Fibroblast of lung (primary cell): ENCODE measurements around the gene TAF12. TPM values are rescaled to one million over a fixed set of nuclear protein-coding genes. Genes with fewer than 3 reads are reported as not detected.
"Not testable (repeated sequence)": the region's sequence is repeated elsewhere in the genome, so short reads cannot be mapped to it uniquely, and the experiment has no call there.

ENCODE experiments used
- DNase-seq, 2 donors: peaks; one replicate each; pipeline versions ENCODE4 v3.0.0 to v3.0.0-alpha.2; 2010; ENCODE audit warnings: low read depth in 2 of 2
- H2AFZ ChIP-seq: 2 replicates; pipeline ENCODE4 v1.5.1; 2012; ENCODE audit warnings: low read length, control low read depth, inconsistent platforms
- H3K27ac ChIP-seq: 2 replicates; pipeline ENCODE4 v1.5.1; 2011; ENCODE audit warnings: low read length, control low read depth; ENCODE audit not compliant: insufficient read depth
- H3K27me3 ChIP-seq: 2 replicates; pipeline ENCODE4 v1.5.1; 2011; ENCODE audit warnings: mild to moderate bottlenecking, low read length; ENCODE audit not compliant: control insufficient read depth, insufficient read depth
- H3K36me3 ChIP-seq: 2 replicates; pipeline ENCODE4 v1.5.1; 2011; ENCODE audit warnings: low read length; ENCODE audit not compliant: control insufficient read depth, insufficient read depth
- H3K4me1 ChIP-seq: 2 replicates; pipeline ENCODE4 v1.5.1; 2011; ENCODE audit warnings: low read length; ENCODE audit not compliant: control insufficient read depth, insufficient read depth; ENCODE audit errors: extremely low read depth
- H3K4me2 ChIP-seq: 2 replicates; pipeline ENCODE4 v1.5.1; 2011; ENCODE audit warnings: low read length, control low read depth; ENCODE audit not compliant: insufficient read depth; ENCODE audit errors: extremely low read depth
- H3K4me3 ChIP-seq, 4 experiments: fragments of 200-600 bp in 1 of 4; sonication (generic) in 1 of 4; replicated peaks in 1 of 4; 2 replicates each; pipeline ENCODE4 v1.5.1; 2011 to 2016; ENCODE audit warnings: low read length in 4 of 4, low read depth in 3 of 4, mild to moderate bottlenecking in 3 of 4, control low read depth in 2 of 4, inconsistent platforms in 1 of 4, mixed read lengths in 1 of 4; ENCODE audit not compliant: insufficient read depth in 1 of 4; ENCODE audit errors: control extremely low read depth in 1 of 4
- H3K79me2 ChIP-seq: 2 replicates; pipeline ENCODE4 v1.5.1; 2012; ENCODE audit warnings: mild to moderate bottlenecking, low read length, inconsistent platforms; ENCODE audit not compliant: control insufficient read depth, insufficient read depth
- H3K9ac ChIP-seq: 2 replicates; pipeline ENCODE4 v1.5.1; 2011; ENCODE audit warnings: mild to moderate bottlenecking, low read length, control low read depth; ENCODE audit not compliant: insufficient read depth
- H3K9me3 ChIP-seq: 2 replicates; pipeline ENCODE4 v1.5.1; 2012; ENCODE audit warnings: low read depth, low read length; ENCODE audit not compliant: control insufficient read depth, insufficient read depth
- H4K20me1 ChIP-seq: 2 replicates; pipeline ENCODE4 v1.5.1; 2011; ENCODE audit warnings: low read length; ENCODE audit not compliant: control insufficient read depth, insufficient read depth; ENCODE audit errors: extremely low read depth
- CTCF ChIP-seq, 2 donors: IDR thresholded peaks in 1 of 2; conservative IDR thresholded peaks in 1 of 2; 1 replicate in 1 of 2; 2 replicates in 1 of 2; pipeline ENCODE4 v1.5.1; 2011 to 2012; ENCODE audit warnings: low read length in 2 of 2, control low read depth in 1 of 2, inconsistent platforms in 1 of 2, low read depth in 1 of 2, mild to moderate bottlenecking in 1 of 2
- EZH2 ChIP-seq: IDR thresholded peaks from 2 replicates; pipeline ENCODE4 v1.5.1; 2012; ENCODE audit warnings: low read length, control low read depth, mild to moderate bottlenecking; ENCODE audit errors: missing control alignments
- polyA plus RNA-seq, 2 donors: library from polyadenylated mRNA; depleted of rRNA in 1 of 2; stranded (reverse) in 1 of 2; unstranded in 1 of 2; fragments of >200 nt; gene quantifications; 2 replicates each; pipeline ENCODE4 v1.2.1, GENCODE V29; 2011 to 2012; ENCODE audit warnings: missing spikeins in 1 of 2
- total RNA-seq: library from RNA; depleted of rRNA; stranded (reverse); fragments of >200 nt; gene quantifications from 2 replicates; pipeline ENCODE4 v1.2.1, GENCODE V29; 2014

The TAF12 gene
- total and polyA plus RNA-seq, 2 donors (not counting 1 experiment from before 2014, with no cell fraction given) = 49.7 to 52.2 TPM

DNA sequence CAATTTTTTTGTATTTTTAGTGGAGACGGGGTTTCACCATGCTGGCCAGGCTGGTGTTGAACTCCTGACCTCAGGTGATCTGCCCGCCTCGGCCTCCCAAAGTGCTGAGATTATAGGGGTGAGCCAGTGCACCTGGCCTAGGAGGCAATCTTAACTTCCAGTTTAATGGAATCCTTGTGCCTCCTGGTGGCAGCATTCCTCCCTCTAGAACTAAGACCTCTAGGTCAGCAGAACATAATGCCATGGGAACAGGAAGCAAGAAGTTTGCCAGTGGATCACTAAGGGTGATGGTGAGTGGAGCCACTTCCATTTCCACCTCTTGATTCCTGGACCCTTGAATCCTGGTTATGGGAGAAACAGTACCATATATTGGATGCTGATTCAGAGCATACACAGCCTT is 11.0 kb upstream of the TAF12 start:
- peak in 1 of 2 donors; percentile 37 for DNase-seq

DNA sequence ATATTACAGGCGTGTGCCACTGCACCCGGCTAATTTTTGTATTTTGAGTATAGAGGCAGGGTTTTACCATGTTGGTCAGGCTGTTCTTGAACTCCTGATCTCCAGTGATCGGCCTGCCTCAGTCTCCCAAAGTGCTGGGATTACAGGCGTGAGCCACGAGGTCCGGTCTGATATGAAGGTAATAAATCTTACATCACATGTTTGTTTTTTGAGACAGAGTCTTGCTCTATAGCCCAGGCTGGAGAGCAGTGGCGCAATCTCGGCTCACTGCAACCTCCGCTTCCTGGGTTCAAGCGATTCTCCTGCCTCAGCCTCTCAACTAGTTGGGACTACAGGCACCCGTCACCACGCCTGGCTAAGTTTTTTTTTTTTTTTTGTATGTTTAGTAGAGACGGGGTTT is 10.2 kb upstream of the TAF12 start:
- not testable (repeated sequence) for DNase-seq, H3K36me3 ChIP-seq, H4K20me1 ChIP-seq, H3K4me2 ChIP-seq, H3K4me3 ChIP-seq, H3K4me1 ChIP-seq, H3K9me3 ChIP-seq, H3K9ac ChIP-seq, H2AFZ ChIP-seq, H3K79me2 ChIP-seq, H3K27me3 ChIP-seq, H3K27ac ChIP-seq

More for the DNA sequence above, 11.0 kb upstream of the TAF12 start:
- not testable (repeated sequence) for H3K4me2 ChIP-seq, H3K36me3 ChIP-seq, H3K4me1 ChIP-seq, H4K20me1 ChIP-seq, H3K9me3 ChIP-seq, H3K27ac ChIP-seq, H3K4me3 ChIP-seq, H2AFZ ChIP-seq, H3K9ac ChIP-seq, H3K79me2 ChIP-seq, H3K27me3 ChIP-seq
- peak; percentile 12 to 34 for TF ChIP-seq CTCF (conservative IDR thresholded peaks at IDR 0.05 in 1 of 2, IDR thresholded peaks at IDR 0.05 in 1 of 2; ENCODE audit: low read depth in 1 of 2, low read length in 2 of 2)

DNA sequence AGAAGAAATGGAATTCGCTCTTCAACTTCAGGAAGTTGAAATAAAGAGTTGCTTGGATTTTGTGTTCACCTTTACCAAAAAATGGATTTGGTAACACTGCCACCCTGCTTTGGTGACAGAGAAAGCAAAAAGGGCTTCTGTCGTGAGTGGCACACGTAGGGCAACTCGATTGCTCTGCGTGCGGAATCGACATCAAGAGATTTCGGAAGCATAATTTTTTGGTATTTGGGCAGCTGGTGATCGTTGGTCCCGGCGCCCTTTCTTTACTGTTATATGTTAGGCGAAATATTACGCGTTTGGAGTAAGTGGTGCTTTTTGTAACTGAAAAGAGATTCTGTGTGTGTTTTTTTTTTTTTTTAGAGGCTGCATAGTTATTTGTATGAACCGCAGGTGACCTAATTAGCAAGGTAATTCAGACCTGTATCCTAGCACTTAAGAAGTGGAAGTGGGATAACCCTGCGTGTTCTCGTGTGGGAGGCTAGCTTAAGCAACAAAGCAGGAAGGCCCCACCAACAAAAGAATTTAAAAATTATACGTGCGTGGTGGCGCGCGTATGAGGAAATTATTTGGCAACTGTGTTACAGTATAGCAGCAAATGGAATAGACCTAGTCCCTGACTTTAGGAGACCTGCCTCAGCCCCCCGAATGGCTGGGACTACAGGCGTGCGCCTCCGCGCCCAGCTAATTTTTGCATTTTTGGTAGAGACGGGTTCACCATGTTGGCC is 5.8 kb upstream of the TAF12 start, which contains the start of gene RNU11:
RNU11 (plus strand) TSS at position 127 of the 725 bp plus-strand sequence.
- H3K27me3 ChIP-seq = no peaks in the 10 kb centered on the region
- H3K27ac ChIP-seq = peak within 1 kb of the TSS; percentile 95
- peak; percentile 99 for DNase-seq
- TF ChIP-seq CTCF (conservative IDR thresholded peaks at IDR 0.05 in 1 of 2, IDR thresholded peaks at IDR 0.05 in 1 of 2; ENCODE audit: low read depth in 1 of 2, low read length in 2 of 2) (peak in 1 of 2 donors; percentile 2), EZH2 (no peak)
- H4K20me1 ChIP-seq = no peaks in the 10 kb centered on the region
- peak within 1 kb of the TSS in 3 of 4 experiments; percentile 39 to 55 (median 54) for H3K4me3 ChIP-seq
- H3K79me2 ChIP-seq = no peaks in the 10 kb centered on the region
- no peaks in the 10 kb centered on the region for H3K36me3 ChIP-seq
- peak within 1 kb of the TSS; percentile 83 for H3K4me2 ChIP-seq
- H3K9me3 ChIP-seq = no peaks in the 10 kb centered on the region
- peak within 1 kb of the TSS; percentile 73 for H3K9ac ChIP-seq
- H2AFZ ChIP-seq = peak within 1 kb of the TSS; percentile 89
- peaks cover 13% of the 10 kb centered on the region for H3K4me1 ChIP-seq
